SIG-M5 treated with dmso at 0.1 percent for 504 hours (cell line): ENCODE measurements around the gene DUOX2.
"Not testable (repeated sequence)": the region's sequence is repeated elsewhere in the genome, so short reads cannot be mapped to it uniquely, and the experiment has no call there.

Experiments
- DNase-seq: peaks from one replicate; lab custom pipeline; 2025; ENCODE audit not compliant: unreplicated experiment; lab: John Stamatoyannopoulos, UW

Gene DUOX2

DNA sequence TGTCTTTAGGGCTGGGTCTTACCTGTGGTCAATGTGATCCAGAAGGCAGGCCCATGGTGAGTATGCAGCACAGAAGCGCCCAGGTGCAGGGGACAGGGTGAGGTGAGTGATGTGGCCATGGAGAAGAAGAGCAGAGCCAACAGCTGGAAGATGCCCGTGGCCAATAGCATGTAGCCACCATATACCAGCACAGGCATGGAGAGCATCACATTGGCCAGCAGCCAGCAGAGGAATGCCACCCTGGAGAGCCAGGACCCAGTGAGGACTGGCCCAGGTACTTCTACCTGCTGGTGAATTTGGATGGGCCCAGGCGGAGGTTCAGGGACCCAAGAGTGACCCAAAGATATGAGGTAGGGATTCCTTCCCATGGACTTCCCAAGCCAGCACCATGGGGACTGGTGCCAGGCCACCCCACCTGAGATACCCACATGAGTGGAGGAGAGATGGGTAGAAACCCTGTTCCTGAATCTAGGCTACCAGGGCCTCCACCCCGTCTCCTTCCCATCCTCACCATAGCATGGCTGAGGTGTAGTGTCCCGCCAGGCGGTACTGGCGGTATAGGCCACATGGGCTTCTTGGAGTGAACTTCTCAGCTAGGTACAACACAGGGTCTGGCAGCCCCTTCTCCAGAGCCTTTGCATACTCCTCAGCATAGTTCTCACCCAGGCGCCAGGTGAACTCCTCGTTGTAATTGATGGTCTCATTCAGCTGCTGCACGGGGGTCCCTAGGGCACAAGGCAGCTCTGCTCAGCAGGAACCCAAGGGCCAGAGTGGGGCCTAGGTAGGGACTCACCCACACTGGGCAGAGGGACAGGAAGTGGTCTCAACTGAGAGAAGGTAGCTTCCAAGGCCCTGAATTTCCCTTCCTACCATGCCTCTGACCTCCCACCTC, 6.4 kb upstream of the DUOX2 start:
- no peak for DNase-seq

DNA sequence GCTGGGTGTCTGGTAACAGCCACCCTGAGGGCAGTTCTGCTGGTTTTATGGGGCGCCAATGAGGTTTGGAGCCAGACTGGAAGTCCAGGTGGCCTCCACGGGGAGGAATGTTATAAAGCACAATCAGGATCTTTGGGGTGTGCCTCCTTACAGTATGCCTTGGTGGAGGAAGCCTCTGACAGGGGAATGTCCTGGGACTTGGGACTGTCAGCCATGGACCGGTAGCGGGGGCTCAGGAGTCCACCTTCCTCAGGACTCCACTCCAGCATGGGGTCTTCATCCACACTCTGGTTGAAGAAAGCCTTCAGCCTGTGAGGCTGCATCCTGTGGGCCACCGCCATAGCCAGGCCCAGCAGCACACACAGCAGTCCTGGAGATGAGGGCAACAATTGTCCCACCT, 5.0 kb upstream of the DUOX2 start:
- no peak for DNase-seq

DNA sequence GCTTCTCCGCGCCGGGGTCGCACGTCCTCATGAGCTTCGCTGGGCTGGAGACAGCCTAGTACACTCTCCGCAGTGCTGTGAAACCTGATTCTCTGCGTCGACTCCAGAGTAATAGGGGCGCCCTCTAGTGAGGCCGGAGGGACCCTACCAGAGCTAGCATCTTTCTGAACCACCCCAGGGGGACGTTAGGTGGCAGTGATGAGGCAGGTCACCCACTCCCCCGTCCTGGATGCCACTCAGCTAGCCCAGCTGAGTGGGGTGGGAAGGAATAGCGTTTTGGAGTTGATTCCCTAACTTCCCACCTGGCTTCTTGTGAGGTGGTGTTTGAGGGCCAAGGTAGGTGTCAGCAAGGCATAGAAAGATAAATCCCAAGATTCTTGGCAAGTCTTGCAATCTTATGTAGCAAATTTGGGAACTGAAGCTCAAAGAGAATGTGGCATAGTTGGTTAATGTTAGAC, 4.2 kb upstream of the DUOX2 start:
- peak; percentile 85 for DNase-seq

DNA sequence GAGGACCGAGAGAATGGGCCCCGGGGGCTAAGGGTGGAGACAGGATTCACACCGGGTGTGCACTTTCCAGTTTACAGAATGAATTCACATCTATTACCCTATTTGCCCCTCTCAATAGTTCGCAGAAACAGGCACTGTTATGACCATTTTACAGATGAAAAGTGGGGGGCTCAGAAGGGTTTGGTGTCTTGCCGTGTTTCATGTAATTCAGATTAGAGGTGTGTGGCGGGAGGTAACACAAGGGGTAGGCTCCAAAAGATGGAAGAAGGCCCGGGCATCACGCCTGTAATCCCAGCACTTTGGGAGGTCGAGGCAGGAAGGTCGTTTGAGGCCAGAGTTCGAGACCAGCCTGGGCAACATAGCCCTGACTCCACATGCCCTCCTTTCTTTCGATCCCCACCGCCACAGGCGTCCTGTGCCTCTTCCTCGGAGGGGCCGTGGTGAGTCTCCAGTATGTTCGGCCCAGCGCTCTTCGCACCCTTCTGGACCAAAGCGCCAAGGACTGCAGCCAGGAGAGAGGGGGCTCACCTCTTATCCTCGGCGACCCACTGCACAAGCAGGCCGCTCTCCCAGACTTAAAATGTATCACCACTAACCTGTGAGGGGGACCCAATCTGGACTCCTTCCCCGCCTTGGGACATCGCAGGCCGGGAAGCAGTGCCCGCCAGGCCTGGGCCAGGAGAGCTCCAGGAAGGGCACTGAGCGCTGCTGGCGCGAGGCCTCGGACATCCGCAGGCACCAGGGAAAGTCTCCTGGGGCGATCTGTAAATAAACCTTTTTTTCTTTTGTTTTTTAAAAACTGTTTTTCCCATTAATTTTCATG, 3.5 kb upstream of the DUOX2 start:
- no peak for DNase-seq

DNA sequence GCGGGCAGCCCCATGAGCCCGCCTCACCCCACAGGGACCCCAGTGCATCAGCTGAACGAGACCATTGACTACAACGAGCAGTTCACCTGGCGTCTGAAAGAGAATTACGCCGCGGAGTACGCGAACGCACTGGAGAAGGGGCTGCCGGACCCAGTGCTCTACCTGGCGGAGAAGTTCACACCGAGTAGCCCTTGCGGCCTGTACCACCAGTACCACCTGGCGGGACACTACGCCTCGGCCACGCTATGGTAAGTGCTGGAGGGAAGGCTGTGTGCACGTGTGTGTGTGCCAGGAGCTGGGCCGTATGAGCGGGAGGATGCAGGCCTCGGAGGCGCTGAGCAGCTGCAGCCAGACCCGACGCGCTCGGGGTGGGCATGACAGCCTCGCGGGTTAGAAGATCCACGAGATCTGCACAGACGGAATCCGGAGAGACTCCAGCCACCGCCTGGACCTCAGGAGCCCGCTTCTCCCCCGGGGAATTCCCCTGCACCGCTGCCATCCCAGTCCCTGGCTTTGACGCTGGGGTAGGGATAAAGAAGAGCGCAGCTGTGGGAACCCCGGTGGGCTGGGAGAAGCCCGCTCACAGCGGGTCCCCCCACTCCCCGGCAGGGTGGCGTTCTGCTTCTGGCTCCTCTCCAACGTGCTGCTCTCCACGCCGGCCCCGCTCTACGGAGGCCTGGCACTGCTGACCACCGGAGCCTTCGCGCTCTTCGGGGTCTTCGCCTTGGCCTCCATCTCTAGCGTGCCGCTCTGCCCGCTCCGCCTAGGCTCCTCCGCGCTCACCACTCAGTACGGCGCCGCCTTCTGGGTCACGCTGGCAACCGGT, 2.7 kb upstream of the DUOX2 start:
- DNase-seq = no peak

DNA sequence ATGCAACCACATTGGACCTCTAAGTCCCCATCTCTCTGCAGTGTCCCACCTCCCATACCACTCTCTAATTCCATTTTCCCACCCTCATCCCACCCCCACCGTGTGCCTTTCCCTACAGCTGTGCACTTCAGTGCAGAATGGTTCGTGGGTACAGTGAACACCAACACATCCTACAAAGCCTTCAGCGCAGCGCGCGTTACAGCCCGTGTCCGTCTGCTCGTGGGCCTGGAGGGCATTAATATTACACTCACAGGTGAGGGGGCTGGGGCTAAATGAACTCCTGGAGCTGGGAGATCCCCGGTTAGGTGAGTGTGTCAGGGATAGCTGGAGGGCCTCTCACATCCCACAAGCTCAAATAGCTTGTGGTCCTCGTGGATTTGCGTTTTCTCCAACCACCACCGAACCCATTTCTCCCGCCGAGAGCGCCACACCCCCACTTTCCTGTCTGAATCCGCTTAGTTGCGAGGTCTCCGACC, 2.1 kb upstream of the DUOX2 start:
- DNase-seq = no peak

GRCh38 chr15:45115312-45115820, 1.4 kb upstream of the DUOX2 start:
- DNase-seq = no peak

- no peak for DNase-seq
Measured at GRCh38 chr15:45114751-45115085, 746 bp upstream of the DUOX2 start.

DNA sequence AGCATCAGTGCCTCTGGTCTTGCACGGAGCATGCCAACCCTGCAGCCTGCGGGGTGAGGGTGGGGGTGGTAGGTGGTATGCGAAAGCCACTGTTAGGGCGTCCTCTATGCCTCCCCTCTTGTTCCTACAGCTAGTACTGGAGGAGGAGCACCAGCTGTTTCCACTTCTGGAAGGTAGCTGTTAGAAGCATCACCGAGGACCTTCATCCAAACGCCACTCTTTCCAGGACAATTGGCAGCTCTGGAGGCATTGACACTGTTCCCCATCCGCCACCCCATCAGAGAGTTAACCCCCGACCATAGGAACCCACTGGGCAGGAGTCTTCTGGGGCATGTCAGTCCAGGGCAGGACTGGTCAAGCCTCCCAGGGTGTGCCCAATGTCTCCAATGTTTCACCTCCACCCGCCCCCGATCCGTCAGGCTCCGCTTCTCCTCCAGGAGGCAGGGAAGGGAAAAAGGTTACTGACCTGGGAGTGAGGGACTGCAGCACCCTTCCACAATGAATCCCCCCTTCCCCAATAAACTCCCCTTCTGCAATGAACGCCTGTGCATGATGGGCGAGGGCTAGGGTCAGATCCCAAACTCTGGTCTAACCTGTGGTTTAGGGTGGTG, 487 bp downstream of the DUOX2 start:
- DNase-seq = no peak

- DNase-seq = no peak
Measured at GRCh38 chr15:45112591-45113379, 1.2 kb downstream of the DUOX2 start.

DNA sequence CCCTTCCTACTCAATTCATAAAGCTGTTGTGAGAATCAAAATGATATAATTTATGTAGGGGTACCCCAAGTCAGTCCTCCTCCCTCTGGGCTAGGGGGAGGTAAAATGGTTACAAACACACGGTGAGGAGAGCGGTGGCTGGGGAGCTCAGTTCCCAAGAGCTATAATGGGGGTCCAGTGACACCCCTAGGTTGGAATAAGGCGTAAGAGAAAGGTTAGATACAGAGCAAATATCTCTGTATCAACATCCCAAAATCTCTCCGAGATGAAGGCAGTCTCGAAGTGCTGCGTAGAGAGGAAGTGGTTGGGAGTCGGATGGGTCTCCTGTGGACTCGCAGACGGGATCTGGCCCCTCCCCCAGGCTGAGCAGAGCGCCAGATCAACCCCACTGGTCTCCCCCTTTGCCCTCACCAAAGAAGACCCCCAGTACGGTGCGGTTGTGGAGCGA, 1.8 kb downstream of the DUOX2 start:
- DNase-seq = no peak

GRCh38 chr15:45111390-45112142, 2.4 kb downstream of the DUOX2 start:
- DNase-seq = no peak

- DNase-seq = no peak
Measured at GRCh38 chr15:45110256-45110820, 3.6 kb downstream of the DUOX2 start.

GRCh38 chr15:45107941-45108630, 5.9 kb downstream of the DUOX2 start:
- no peak for DNase-seq

GRCh38 chr15:45106002-45106790, 7.8 kb downstream of the DUOX2 start:
- DNase-seq = no peak

DNA sequence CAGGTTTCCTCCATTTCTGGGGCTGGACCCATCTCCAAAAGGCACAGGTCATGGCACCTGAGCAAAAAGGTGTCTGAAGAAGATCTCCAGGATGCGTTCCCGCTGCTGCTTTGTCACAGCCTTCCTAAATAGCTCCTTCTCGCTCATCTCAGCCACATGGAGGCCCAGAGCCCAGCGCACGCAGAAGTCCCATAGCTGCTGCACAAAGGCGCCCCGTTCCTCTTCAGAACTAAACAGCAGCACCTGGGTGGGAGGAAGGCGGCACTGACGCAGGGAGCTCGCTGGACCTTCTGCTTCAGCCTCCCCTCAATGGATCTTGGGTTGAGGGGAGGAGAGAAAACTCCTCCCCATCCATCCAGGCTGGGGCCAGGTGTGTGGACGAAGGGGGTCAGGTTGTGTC, 8.4 kb downstream of the DUOX2 start:
- no peak for DNase-seq

- not testable (repeated sequence) for DNase-seq
Measured at GRCh38 chr15:45104170-45104569, 9.8 kb downstream of the DUOX2 start.
